Tibial nerve (tissue), 4 donors: ENCODE measurements around the gene POLDIP2. TPM values are rescaled to one million over a fixed set of nuclear protein-coding genes. Genes with fewer than 3 reads are reported as not detected.

ENCODE experiments used
- DNase-seq, 2 donors: peaks; one replicate each; pipeline ENCODE4 v3.0.0-alpha.2; 2019; ENCODE audit warnings: low spot score in 2 of 2
- H3K27ac ChIP-seq, 4 donors: fragments of 200-600 bp; sonication (generic) in 3 of 4; one replicate each; pipeline ENCODE4 v1.5.1; 2017 to 2019; ENCODE audit warnings: mild to moderate bottlenecking in 1 of 4
- H3K27me3 ChIP-seq, 2 donors: fragments of 200-600 bp; sonication (generic) in 1 of 2; one replicate each; pipeline versions ENCODE4 v1.5.1 to v1.6.0; 2017 to 2019
- H3K36me3 ChIP-seq, 3 donors: fragments of 200-600 bp; sonication (generic); one replicate each; pipeline ENCODE4 v1.5.1; 2018 to 2019
- H3K4me1 ChIP-seq, 4 donors: fragments of 200-600 bp; sonication (generic) in 3 of 4; one replicate each; pipeline ENCODE4 v1.5.1; 2017 to 2019
- H3K4me3 ChIP-seq, 4 donors: fragments of 200-600 bp; sonication (generic) in 3 of 4; one replicate each; pipeline ENCODE4 v1.5.1; 2017 to 2019; ENCODE audit warnings: mild to moderate bottlenecking in 1 of 4, moderate library complexity in 1 of 4
- H3K9me3 ChIP-seq, 4 donors: fragments of 200-600 bp; sonication (generic) in 3 of 4; one replicate each; pipeline ENCODE4 v1.5.1; 2017 to 2019
- EP300 ChIP-seq, 2 donors: sonication (generic); formaldehyde crosslinking; IDR thresholded peaks; one replicate each; pipeline ENCODE4 v1.6.1; 2017; ENCODE audit warnings: antibody characterized with exemption in 2 of 2, mild to moderate bottlenecking in 1 of 2
- POLR2A ChIP-seq, 2 donors: fragments of 450-650 bp; IDR thresholded peaks; one replicate each; pipeline ENCODE4 v1.6.1; 2017; ENCODE audit warnings: antibody characterized with exemption in 2 of 2, mild to moderate bottlenecking in 2 of 2, moderate library complexity in 2 of 2
- WGBS, 2 donors: methylation state at CpG; one replicate each; pipeline ENCODE4 v1.1.5; 2018; 5-methylcytosine and 5-hydroxymethylcytosine counted together
- total RNA-seq, 4 donors: library from RNA; depleted of rRNA; stranded (reverse); fragments of >200 nt; gene quantifications; one replicate each; pipeline ENCODE4 v1.1.0, GENCODE V29; 2016
- TF ChIP-seq, protein P1 (sequence below), 5 experiments: fragments of 200-600 bp in 3 of 5; fragments of 450-650 bp in 2 of 5; sonication (generic) in 3 of 5; IDR thresholded peaks; one replicate each; pipeline ENCODE4 v1.5.1; 2016 to 2019; ENCODE audit warnings: antibody characterized with exemption in 5 of 5, mild to moderate bottlenecking in 3 of 5, moderate library complexity in 2 of 5

POLDIP2 gene
- total RNA-seq, 4 donors from 2014 or later: 56.5 to 87.9 (median 66.6) TPM

GRCh38 chr17:28363186-28363585 lies 5.9 kb upstream of the POLDIP2 start:
- H3K27ac ChIP-seq: no peak overlapping the region
- H3K4me3 ChIP-seq: no peak overlapping the region
- 87 to 89% methylated on average over 5 of the region's 5 CpGs for WGBS, 2 donors
- DNase-seq: no peak
- H3K4me1 ChIP-seq: peaks cover 0 to 6% (median 5%) of the 10 kb centered on the region in 4 donors
- TF ChIP-seq EP300 (IDR thresholded peaks at IDR 0.05) (no peak), POLR2A (IDR thresholded peaks at IDR 0.05) (no peak)
- TF ChIP-seq, protein P1, sequence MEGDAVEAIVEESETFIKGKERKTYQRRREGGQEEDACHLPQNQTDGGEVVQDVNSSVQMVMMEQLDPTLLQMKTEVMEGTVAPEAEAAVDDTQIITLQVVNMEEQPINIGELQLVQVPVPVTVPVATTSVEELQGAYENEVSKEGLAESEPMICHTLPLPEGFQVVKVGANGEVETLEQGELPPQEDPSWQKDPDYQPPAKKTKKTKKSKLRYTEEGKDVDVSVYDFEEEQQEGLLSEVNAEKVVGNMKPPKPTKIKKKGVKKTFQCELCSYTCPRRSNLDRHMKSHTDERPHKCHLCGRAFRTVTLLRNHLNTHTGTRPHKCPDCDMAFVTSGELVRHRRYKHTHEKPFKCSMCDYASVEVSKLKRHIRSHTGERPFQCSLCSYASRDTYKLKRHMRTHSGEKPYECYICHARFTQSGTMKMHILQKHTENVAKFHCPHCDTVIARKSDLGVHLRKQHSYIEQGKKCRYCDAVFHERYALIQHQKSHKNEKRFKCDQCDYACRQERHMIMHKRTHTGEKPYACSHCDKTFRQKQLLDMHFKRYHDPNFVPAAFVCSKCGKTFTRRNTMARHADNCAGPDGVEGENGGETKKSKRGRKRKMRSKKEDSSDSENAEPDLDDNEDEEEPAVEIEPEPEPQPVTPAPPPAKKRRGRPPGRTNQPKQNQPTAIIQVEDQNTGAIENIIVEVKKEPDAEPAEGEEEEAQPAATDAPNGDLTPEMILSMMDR (IDR thresholded peaks at IDR 0.05): no peak
- H3K27me3 ChIP-seq: no peaks in the 10 kb centered on the region
- H3K9me3 ChIP-seq: no peaks in the 10 kb centered on the region
- peaks cover 0 to 84% (median 36%) of the 10 kb centered on the region in 3 donors for H3K36me3 ChIP-seq

DNA sequence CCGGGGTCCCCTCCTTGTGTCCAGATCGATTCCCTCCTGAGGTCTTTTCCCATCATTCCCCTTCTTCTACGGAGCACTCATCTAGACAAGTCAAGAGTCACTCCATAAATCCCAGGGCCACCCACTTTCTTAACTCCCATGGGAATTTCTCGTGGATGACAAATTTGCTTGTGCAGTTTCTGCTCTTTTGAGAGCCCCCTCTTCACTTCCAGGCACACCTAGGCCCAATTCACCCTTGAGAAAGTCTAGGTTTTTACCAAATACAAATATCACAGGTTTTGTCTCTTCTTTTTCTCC lies 522 bp upstream of the POLDIP2 start:
- peak overlapping the region in 3 of 4 donors; percentile 89 to 94 (median 94) for H3K27ac ChIP-seq

GRCh38 chr17:28350271-28350670 lies 7.1 kb downstream of the POLDIP2 start:
- Histone ChIP-seq H3K27me3 (no peaks in the 10 kb centered on the region), H3K27ac (no peak overlapping the region), H3K36me3 (peaks cover 5 to 99% (median 25%) of the 10 kb centered on the region in 3 donors), H3K4me1 (peaks cover 0 to 18% (median 0%) of the 10 kb centered on the region in 4 donors), H3K4me3 (no peak overlapping the region), H3K9me3 (no peaks in the 10 kb centered on the region)
- TF ChIP-seq, protein P1 (IDR thresholded peaks at IDR 0.05): no peak
- TF ChIP-seq EP300 (IDR thresholded peaks at IDR 0.05) (no peak), POLR2A (IDR thresholded peaks at IDR 0.05) (no peak)
- 88 to 90% methylated on average over 7 of the region's 7 CpGs for WGBS, 2 donors
- no peak for DNase-seq

More for the DNA sequence above, 522 bp upstream of the POLDIP2 start:
- 1 to 4% methylated on average over 4 of the region's 4 CpGs for WGBS, 2 donors
- Histone ChIP-seq H3K27me3 (no peaks in the 10 kb centered on the region), H3K4me3 (peak overlapping the region; percentile 69 to 98 (median 88)), H3K36me3 (peaks cover 0 to 62% (median 26%) of the 10 kb centered on the region in 3 donors), H3K9me3 (no peaks in the 10 kb centered on the region), H3K4me1 (peaks cover 0 to 34% (median 17%) of the 10 kb centered on the region in 4 donors)
- no peak for DNase-seq
- TF ChIP-seq, protein P1 (IDR thresholded peaks at IDR 0.05): no peak

DNA sequence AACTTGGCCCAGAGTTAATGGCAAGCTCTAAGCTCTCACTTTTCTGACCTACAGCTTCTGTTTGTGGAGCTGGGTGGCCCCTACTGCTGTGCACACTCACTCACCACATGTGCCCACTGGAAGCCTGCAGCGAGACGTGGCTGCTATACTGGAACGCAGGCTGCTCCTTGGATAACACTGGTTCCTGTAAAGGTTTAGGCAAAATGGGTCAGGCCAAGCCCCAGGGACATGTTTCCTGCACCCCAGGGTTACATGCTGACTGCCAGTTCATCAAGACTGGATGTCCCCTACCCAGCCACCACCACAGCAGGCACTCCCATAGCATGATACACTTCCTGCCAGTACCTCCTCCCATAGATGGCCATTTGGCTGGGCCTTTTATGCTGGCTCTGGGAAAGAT lies 8.3 kb downstream of the POLDIP2 start:
- peaks cover 8 to 99% (median 27%) of the 10 kb centered on the region in 3 donors for H3K36me3 ChIP-seq
- H3K4me1 ChIP-seq: peaks cover 0 to 10% (median 0%) of the 10 kb centered on the region in 4 donors
- no peak for TF ChIP-seq EP300 (IDR thresholded peaks at IDR 0.05)
- no peak for TF ChIP-seq POLR2A (IDR thresholded peaks at IDR 0.05)
- 79% methylated on average over 3 of the region's 3 CpGs for WGBS, 2 donors
- H3K4me3 ChIP-seq: no peak overlapping the region
- H3K27me3 ChIP-seq: no peaks in the 10 kb centered on the region
- no peak for DNase-seq
- H3K9me3 ChIP-seq: no peaks in the 10 kb centered on the region
- H3K27ac ChIP-seq: no peak overlapping the region

- Histone ChIP-seq H3K9me3 (no peaks in the 10 kb centered on the region), H3K27me3 (no peaks in the 10 kb centered on the region), H3K4me3 (no peak overlapping the region), H3K36me3 (peaks cover 12 to 99% (median 24%) of the 10 kb centered on the region in 3 donors), H3K27ac (no peak overlapping the region), H3K4me1 (peaks cover 0 to 10% (median 0%) of the 10 kb centered on the region in 4 donors)
- TF ChIP-seq, protein P1 (IDR thresholded peaks at IDR 0.05): no peak
- no peak for TF ChIP-seq EP300 (IDR thresholded peaks at IDR 0.05)
- no peak for TF ChIP-seq POLR2A (IDR thresholded peaks at IDR 0.05)
- WGBS, 2 donors: 70 to 85% methylated on average over 8 of the region's 8 CpGs
- DNase-seq: no peak
Observed at GRCh38 chr17:28347261-28347891, 10.0 kb downstream of the POLDIP2 start.
